Activated B cell treated with CpG ODN at 0.5 μM for 24 hours (primary cell): ENCODE results near the gene EMC1. TPM values are rescaled to one million over a fixed set of nuclear protein-coding genes. Genes with fewer than 3 reads are reported as not detected.
"Not testable (repeated sequence)": the region's sequence is repeated elsewhere in the genome, so short reads cannot be mapped to it uniquely, and the experiment has no call there.

Experiments
- ATAC-seq: fragments of 200-7000 bp; cut with Tn5 transposase; one replicate; pipeline ENCODE4 v1.10.0; 2021; ENCODE audit warnings: low read depth, mild to moderate bottlenecking, moderate library complexity
- CTCF ChIA-PET: fragments of 350-600 bp; sonication (Branson Sonifier 250); formaldehyde crosslinking; loops from one replicate; lab custom pipeline; 2021; ENCODE audit warnings: antibody characterized with exemption; lab: Charles Lee
- POLR2A ChIA-PET: fragments of 350-600 bp; sonication (Branson Sonifier 250); formaldehyde crosslinking; loops from one replicate; lab custom pipeline; 2021; ENCODE audit warnings: antibody characterized with exemption; lab: Charles Lee
- DNase-seq: peaks from one replicate; pipeline ENCODE4 v3.0.0; 2022
- H3K27ac Mint-ChIP-seq: one replicate; pipeline ENCODE4 v1.8.0; 2020; ENCODE audit warnings: mixed read lengths
- H3K27me3 Mint-ChIP-seq: one replicate; pipeline ENCODE4 v1.8.0; 2021; ENCODE audit warnings: mixed read lengths
- H3K36me3 Mint-ChIP-seq: one replicate; pipeline ENCODE4 v1.8.0; 2021; ENCODE audit warnings: low read depth, mixed read lengths
- H3K4me1 Mint-ChIP-seq: one replicate; pipeline ENCODE4 v1.8.0; 2021; ENCODE audit warnings: mixed read lengths
- H3K4me3 Mint-ChIP-seq: one replicate; pipeline ENCODE4 v1.8.0; 2020; ENCODE audit warnings: mild to moderate bottlenecking, mixed read lengths
- H3K9me3 Mint-ChIP-seq: one replicate; pipeline ENCODE4 v1.8.0; 2020; ENCODE audit warnings: mixed read lengths
- CTCF ChIP-seq: fragments of 200-600 bp; IDR thresholded peaks from one replicate; pipeline ENCODE4 v1.8.0; 2022; ENCODE audit warnings: antibody characterized with exemption, mild to moderate bottlenecking
- intact Hi-C: fragments of 100-400 bp; cut with micrococcal nuclease; formaldehyde crosslinking; loops from one replicate; pipeline ENCODE4 v1.15.1; 2024
- total RNA-seq: library from RNA; stranded (reverse); gene quantifications from 2 replicates; pipeline ENCODE4 v1.2.3, GENCODE V29; 2022

The EMC1 gene
- 40.0 and 42.7 TPM in 2 replicates for total RNA-seq

GRCh38 chr1:19251305-19252196 is at the start of gene EMC1, which contains the start of gene MRTO4:
Gene EMC1 (minus strand): TSS chr1:19251524. CDS start chr1:19251509, 15 bp downstream.
Gene MRTO4 (plus strand): TSS chr1:19251805. CDS start chr1:19251836, 31 bp downstream.
- TF ChIP-seq CTCF = no peak
- Mint-ChIP-seq H3K9me3 (no peaks in the 10 kb centered on the region), H3K4me1 (peaks cover 32% of the 10 kb centered on the region), H3K27ac (peak within 1 kb of the TSS; percentile 92), H3K36me3 (peaks cover 30% of the 10 kb centered on the region), H3K27me3 (no peaks in the 10 kb centered on the region), H3K4me3 (peak within 1 kb of the TSS; percentile 96)
- ChIA-PET POLR2A (interaction anchor here (0.5 to 2.5 kb wide), 13 partner anchors 10 to 1812 kb away, joined by 3 to 22 read pairs (median 5); partner anchors contain the start of genes AKR7A2, CAPZB, RCC2 and SLC66A1), CTCF (interaction anchor here (1.1 to 2.4 kb wide), 2 partner anchors 10 to 41 kb away, joined by 3 to 10 read pairs; no protein-coding TSS in a partner anchor)
- intact Hi-C loops = loop anchor here (1.0 to 2.0 kb wide), 6 partner anchors 41 to 349 kb away; partner anchors contain the start of genes AKR7A2, ALDH4A1, CAPZB and IFFO2
- ATAC-seq (peak; percentile 93), DNase-seq (peak; percentile 97)

DNA sequence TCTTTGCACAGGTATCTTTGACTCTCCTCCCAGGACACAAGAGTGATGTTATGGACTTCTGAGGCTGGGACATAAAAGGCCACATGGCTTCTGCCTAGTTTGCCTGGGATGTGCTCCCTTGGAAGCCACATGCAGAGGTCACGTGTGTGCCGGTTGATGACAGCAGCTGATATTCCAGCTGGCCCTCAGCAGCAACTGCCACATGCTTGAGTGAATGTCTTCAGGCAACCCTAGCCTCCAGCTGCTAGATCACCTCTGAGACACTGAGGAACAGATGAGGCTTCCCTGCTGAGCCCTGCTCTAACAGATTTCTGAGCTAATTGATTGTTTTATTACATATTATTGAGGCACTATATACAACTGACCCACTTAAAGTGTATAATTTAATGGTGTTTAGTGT is 48.9 kb upstream of the EMC1 start:
- CTCF ChIA-PET = no interaction called here
- Mint-ChIP-seq H3K4me1 (no peaks in the 10 kb centered on the region), H3K27ac (no peak overlapping the region), H3K27me3 (no peaks in the 10 kb centered on the region), H3K9me3 (peaks cover 2% of the 10 kb centered on the region), H3K36me3 (peaks cover 27% of the 10 kb centered on the region), H3K4me3 (no peak overlapping the region)
- DNase-seq = no peak
- intact Hi-C loops = no loop called here
- TF ChIP-seq CTCF = no peak
- POLR2A ChIA-PET = no interaction called here
- ATAC-seq = no peak

DNA sequence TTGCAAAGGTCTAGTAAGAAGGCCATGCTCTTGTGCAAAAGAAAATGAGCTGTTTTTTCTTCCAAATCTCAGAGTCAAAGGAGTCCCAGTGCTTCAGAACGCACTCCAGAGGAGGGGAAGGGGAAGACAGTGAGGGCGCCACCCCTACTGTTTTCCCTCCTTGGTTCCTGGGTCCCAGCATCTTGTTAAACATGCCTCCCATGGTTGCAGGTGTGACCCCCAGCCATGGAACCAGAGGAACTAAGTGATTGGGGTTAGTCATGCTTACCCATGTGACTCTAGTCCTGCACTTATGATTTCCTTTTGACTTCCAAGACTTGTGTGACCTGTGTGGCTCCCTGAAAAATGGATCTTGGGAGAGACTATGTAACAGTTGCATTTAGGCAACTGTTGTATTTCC is 43.3 kb upstream of the EMC1 start:
- H3K27me3 Mint-ChIP-seq = peaks cover 3% of the 10 kb centered on the region
- DNase-seq = no peak
- no peak for ATAC-seq
- H3K9me3 Mint-ChIP-seq = peaks cover 15% of the 10 kb centered on the region
- TF ChIP-seq CTCF = no peak
- H3K27ac Mint-ChIP-seq = no peak overlapping the region
- no peaks in the 10 kb centered on the region for H3K4me1 Mint-ChIP-seq
- intact Hi-C loops = no loop called here
- peaks cover 8% of the 10 kb centered on the region for H3K36me3 Mint-ChIP-seq
- no peak overlapping the region for H3K4me3 Mint-ChIP-seq
- CTCF ChIA-PET = no interaction called here
- POLR2A ChIA-PET = no interaction called here

- Mint-ChIP-seq H3K4me3 (peak overlapping the region; percentile 65), H3K9me3 (peaks cover 4% of the 10 kb centered on the region), H3K27me3 (peaks cover 15% of the 10 kb centered on the region), H3K27ac (no peak overlapping the region), H3K36me3 (peaks cover 3% of the 10 kb centered on the region), H3K4me1 (peaks cover 9% of the 10 kb centered on the region)
- ChIA-PET CTCF (no interaction called here), POLR2A (no interaction called here)
- no peak for TF ChIP-seq CTCF
- ATAC-seq (no peak), DNase-seq (no peak)
- intact Hi-C loops = no loop called here
Observed at GRCh38 chr1:19289244-19289643, 37.9 kb upstream of the EMC1 start.

- H3K27ac Mint-ChIP-seq, H3K9me3 Mint-ChIP-seq, CTCF ChIA-PET, intact Hi-C loops, H3K4me1 Mint-ChIP-seq, POLR2A ChIA-PET, H3K36me3 Mint-ChIP-seq: not testable (repeated sequence)
- peaks cover 15% of the 10 kb centered on the region for H3K27me3 Mint-ChIP-seq
- DNase-seq (peak; percentile 53), ATAC-seq (peak; percentile 99)
- H3K4me3 Mint-ChIP-seq = peak within 1 kb of the TSS; percentile 75
Observed at GRCh38 chr1:19288324-19289241, 37.3 kb upstream of the EMC1 start, which contains the start of gene AKR7A3. Gene AKR7A3 (minus strand): TSS chr1:19288770. CDS start chr1:19288709, 61 bp downstream.
